Measurements from ENCODE around the gene RNPEP.
"Not testable (repeated sequence)": the region's sequence is repeated elsewhere in the genome, so short reads cannot be mapped to it uniquely, and the experiment has no call there.

The RNPEP gene

DNA sequence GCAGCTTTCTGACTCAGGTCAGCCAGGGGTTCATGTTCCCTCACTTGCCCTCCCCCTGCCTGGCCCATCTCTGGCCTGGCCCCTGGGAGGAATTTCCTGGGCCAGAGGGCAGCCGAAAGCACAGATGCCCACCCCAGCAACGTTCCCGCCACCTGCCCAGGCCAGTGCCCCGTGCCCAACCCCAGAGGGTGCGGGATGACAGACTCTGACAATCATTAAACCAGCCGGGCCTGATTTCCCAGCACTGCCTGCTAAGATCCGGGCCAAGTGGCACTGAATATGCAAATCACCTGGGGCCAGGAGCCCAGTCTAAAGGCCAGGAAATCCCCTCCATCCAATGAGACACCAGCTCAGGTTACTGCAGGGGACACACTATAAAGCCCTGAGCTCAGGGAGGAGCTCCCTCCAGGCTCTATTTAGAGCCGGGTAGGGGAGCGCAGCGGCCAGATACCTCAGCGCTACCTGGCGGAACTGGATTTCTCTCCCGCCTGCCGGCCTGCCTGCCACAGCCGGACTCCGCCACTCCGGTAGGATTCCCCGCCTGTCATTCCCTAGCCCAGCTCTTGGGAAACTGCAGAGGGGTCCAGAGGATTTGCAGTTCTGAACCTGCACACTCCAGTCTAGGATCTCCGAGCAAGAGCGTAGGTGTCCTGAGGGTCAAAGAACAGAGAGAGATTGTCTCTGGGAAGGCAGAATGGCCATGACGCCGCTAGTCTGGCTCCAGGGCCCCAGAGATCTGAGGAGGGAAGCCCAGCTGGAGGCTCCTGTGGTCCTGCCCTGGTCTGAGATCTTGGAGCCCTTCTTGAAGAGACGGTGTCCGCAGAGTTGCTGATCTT, 27.9 kb downstream of the RNPEP start, which contains the start of gene ELF3:
Gene ELF3, plus strand, starts transcription at position 408 of the 836 bp plus-strand sequence. CDS start 550 bp downstream, outside the sequence.
- DNase-seq (ENCODE audit: low read depth, low spot score), result peak; percentile 35

DNA sequence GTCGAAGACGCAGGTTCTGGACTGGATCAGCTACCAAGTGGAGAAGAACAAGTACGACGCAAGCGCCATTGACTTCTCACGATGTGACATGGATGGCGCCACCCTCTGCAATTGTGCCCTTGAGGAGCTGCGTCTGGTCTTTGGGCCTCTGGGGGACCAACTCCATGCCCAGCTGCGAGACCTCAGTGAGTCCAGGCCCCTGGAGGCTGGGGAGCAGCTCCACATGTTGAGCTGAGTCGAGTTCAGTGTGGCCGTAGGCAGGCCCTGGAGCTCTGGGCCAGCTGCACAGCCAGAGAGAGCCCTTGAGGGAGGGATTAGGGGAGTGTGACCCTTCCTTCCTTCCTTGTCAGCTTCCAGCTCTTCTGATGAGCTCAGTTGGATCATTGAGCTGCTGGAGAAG, 29.5 kb downstream of the RNPEP start:
- DNase-seq (ENCODE audit: low read depth, low spot score), result no peak

DNA sequence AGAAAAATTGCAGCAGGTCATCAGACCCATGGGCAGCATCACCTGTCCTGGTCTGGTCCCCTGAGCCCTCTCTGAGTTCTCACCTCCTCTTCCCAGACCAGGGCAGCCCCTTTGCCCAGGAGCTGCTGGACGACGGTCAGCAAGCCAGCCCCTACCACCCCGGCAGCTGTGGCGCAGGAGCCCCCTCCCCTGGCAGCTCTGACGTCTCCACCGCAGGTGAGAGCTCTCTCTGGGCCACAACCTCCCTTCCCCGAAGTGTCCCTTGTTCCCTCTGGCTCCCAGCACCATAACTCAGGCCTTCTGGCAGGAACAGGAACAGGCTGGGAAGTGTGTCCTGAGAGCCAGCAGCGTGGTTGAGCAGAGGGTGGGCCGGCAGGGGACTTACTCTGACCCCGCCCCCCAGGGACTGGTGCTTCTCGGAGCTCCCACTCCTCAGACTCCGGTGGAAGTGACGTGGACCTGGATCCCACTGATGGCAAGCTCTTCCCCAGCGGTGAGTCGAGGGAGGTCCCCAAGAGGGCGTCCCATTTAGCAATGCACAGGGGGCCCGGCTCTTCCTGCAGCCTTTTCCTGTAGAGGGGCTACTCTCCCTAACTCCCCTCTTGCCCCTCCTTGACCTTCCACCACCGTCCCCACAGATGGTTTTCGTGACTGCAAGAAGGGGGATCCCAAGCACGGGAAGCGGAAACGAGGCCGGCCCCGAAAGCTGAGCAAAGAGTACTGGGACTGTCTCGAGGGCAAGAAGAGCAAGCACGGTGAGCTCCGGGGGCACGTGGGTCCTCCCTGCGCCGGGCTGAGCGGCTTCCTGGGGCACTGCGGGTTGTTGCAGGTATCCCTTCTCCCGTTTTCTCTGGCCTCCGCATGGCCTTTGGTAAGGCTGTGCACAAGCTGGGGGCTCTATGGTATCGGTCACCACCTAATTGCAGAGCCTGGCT, 30.4 kb downstream of the RNPEP start:
- DNase-seq (ENCODE audit: low read depth, low spot score), result no peak

DNA sequence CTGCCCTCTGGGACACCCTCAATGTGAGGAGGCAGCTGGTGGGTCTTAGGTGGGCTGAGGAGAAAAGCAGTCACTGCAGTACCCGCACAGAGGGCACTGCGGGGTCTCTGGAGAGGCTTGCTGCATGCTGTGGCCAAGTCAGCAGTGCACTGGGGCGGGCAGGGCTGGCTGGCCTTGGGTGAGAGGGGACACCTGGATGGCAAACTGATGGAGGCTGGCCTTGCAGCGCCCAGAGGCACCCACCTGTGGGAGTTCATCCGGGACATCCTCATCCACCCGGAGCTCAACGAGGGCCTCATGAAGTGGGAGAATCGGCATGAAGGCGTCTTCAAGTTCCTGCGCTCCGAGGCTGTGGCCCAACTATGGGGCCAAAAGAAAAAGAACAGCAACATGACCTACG, 31.2 kb downstream of the RNPEP start:
- DNase-seq (ENCODE audit: low read depth, low spot score), result no peak

DNA sequence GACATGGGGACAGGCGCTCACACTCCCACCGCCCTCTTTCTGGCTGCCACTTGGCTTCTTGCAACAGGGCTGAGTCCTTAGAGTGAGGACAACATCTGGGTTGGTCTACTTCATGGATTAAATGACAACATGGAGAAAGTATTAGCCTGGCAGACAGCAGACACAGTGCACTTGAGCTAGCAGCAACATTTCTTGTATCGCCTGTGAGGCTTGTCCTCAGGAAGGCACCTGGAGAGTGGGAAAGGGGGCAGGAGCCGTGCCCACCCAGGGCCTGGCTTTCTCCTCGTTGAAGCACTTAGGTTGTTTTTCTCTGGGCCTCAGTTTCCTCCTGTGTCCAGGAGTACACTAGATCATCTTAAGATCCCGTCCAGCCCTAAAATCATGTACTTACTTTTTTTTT, 31.6 kb downstream of the RNPEP start:
- no peak for DNase-seq (ENCODE audit: low read depth, low spot score)

DNA sequence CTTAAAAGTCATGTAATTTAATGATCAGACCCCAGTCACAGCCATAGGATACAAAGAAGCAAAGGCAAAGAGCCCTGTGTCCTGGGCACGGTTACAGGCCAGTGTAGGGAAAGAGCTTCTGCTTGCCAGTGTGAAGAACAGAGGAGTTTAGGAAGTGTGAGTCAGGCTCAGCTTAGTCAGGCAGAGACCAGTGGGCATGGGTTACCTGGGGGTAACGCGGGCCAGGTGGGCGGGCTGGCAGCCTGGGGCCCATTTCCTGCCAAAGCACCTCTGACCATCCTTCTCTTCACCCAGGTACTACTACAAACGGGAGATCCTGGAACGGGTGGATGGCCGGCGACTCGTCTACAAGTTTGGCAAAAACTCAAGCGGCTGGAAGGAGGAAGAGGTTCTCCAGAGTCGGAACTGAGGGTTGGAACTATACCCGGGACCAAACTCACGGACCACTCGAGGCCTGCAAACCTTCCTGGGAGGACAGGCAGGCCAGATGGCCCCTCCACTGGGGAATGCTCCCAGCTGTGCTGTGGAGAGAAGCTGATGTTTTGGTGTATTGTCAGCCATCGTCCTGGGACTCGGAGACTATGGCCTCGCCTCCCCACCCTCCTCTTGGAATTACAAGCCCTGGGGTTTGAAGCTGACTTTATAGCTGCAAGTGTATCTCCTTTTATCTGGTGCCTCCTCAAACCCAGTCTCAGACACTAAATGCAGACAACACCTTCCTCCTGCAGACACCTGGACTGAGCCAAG, 32.6 kb downstream of the RNPEP start:
- no peak for DNase-seq (ENCODE audit: low read depth, low spot score)

DNA sequence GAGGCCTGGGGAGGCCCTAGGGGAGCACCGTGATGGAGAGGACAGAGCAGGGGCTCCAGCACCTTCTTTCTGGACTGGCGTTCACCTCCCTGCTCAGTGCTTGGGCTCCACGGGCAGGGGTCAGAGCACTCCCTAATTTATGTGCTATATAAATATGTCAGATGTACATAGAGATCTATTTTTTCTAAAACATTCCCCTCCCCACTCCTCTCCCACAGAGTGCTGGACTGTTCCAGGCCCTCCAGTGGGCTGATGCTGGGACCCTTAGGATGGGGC, 33.2 kb downstream of the RNPEP start:
- no peak for DNase-seq (ENCODE audit: low read depth, low spot score)

DNA sequence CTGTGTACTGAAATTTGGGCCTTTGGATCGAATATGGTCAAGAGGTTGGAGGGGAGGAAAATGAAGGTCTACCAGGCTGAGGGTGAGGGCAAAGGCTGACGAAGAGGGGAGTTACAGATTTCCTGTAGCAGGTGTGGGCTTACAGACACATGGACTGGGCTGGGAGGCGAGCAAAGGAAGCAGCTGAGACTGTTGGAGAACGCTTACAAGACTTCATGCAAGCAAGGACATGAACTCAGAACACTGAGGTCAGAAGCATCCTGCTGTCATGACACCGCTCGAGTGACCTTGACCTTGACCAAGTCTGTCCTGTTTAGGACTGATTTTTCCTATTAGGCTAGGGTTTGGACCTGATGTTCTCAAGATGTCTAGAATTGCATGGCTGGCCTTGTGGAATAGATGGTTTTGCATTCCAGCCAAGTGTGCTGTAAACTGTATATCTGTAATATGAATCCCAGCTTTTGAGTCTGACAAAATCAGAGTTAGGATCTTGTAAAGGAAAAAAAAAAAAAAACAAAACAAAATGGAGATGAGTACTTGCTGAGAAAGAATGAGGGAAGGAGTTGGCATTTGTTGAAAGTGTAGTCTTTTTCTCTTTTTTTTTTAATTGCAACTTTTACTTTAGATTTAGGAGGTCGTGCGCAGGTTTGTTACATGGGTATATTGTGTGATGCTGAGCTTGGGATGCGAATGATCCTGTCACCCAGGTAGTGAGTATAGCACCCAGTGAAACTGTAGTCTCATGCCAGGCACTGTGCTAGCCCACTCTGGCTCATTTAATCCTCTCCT, 33.8 kb downstream of the RNPEP start:
- no peak for DNase-seq (ENCODE audit: low read depth, low spot score)

DNA sequence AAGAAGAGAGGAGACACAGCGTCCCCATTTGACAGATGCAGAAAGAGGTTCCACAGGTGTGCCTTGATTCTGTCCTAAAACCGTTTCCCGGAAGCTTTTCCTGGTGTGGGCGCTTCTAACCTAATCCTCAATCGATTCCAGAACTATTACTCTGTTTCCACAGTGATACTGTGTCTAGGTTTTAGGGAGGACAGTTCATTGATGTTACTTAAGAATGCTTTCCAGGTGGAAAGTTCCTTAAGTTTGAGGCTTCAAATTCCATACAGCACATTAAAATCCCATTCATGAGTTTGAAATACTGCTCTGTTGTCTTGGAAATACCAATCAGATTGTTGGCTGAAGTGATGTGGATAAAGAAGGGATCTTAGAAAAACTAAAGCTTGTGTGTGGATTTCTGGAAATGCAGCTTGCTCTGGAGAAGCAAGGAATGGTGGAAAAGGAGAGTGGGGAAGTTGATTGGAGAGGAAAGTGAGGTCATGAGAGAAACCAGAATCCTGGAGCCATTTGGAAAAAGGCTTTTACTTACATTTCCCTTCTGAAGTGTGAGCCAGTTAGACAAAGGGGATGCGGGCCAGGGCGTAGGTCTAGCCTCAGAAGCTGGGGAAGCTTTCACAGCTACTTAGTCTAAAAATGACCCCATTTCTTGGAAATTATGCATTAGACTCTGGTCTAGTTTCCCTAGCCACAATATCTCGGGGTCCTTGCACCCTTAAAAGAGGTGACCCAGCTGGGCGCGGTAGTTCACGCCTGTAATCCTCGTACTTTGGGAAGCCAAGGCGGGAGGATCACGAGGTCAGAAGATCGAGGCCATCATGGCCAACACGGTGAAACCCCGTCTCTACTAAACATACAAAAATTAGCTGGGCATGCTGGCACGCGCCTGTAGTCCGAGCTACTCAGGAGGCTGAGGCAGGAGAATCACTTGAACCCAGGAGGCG, 34.6 kb downstream of the RNPEP start:
- no peak for DNase-seq (ENCODE audit: low read depth, low spot score)

DNA sequence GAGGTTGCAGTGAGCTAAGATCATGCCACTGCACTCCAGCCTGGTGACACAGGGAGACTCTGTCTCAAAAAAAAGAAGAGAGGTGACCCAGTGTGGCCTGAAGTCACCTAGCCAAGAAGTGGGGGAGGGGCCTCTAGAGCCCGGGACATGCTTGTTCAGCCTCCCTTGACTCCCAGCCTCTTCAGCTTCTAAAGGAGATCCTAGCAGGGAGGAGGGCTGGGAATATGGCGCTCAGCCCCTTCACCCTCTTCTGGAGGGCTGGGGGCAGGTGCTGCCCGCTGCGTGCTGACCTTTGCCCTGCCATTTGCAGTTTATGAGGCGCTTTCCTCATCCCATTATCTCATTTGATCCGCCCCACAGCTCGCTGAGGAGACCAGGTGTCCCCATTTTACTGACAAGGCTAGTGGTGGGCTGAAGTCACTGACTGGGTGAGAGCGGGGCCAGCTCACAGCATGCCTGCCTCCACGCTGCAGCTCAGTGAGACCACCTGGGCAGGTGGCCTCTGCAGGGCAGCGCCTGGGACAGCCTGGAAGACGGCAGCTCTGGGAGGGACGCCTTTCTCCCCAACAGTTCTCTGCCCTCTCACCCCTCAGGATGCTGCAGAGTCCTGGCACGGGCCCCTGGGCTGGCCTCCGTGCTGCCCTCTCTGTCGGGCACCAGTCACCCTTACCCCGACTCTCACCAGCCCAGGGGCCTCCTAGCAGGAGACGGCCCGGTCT, 35.5 kb downstream of the RNPEP start:
- no peak for DNase-seq (ENCODE audit: low read depth, low spot score)

DNA sequence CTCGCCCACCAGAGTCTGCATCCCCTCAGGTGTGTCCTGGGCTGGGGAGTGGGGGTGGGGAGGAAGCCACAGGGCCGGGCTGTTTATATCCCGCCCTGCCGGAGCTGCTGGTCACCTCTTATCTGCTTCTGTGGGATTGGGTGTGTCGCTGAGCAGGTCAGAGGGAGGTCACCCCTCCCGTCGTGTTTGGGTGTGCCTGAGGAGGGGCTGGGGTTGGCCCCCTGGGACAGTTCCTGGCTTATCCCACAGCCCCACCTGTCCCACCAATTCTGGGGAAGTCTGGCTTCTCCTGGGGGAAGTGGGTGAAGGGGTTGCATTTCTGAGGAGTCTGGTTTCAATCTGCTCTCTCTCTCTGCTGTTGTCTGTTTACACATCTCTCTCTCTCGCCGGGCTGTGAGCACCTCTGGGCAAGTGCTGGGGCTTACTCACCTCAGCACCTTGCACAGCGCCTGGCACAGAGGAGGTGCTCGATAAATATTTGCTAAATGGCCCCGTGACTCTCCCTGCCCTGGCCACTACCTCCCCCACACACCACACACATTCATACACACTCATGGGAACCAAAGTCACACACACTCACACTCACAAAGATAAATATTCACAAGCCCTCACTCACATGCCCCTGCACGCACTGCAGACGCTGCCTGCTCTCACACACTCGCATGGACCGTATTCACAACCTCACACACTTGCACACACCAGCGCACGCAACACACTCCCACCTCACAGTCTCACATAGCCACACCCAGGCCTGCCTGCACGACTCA, 36.2 kb downstream of the RNPEP start:
- DNase-seq (ENCODE audit: low read depth, low spot score), result peak; percentile 15

DNA sequence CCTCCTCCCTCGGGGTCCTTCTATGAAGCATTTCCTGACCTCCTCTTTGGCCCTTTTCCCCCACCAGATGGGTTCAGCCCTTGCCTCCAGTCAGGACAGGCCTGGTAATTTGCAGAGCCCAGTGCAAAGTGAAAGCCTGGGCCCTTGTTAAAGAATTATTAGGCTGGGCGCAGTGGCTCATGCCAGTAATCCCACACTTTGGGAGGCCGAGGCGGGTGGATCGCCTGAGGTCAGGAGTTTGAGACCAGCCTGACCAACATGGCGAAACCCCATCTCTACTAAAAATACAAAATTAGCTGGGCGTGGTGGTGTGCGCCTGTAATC, 36.7 kb downstream of the RNPEP start:
- DNase-seq (ENCODE audit: low read depth, low spot score), result not testable (repeated sequence)

DNA sequence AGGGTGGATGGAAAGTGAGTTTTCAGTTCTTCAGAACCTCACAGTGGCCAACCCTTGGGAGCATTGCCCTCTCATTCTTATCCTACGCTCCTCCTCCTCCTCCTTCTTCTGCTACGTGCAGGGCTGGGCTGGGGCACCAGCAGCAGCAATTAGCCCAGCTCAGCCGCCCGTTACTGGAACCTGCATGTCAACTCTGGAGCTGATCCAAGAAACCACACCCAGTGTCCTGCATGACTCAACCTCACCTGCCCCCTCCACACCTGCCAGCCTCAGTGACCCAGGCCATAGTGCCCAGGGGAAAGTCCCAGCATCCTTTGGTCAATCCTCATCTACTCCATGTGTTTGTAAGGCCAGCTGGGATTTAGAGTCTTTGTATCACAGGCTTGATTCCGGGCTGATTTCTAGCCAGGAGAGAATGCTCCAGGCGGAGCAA, 40.6 kb downstream of the RNPEP start:
- DNase-seq (ENCODE audit: low read depth, low spot score), result no peak

DNA sequence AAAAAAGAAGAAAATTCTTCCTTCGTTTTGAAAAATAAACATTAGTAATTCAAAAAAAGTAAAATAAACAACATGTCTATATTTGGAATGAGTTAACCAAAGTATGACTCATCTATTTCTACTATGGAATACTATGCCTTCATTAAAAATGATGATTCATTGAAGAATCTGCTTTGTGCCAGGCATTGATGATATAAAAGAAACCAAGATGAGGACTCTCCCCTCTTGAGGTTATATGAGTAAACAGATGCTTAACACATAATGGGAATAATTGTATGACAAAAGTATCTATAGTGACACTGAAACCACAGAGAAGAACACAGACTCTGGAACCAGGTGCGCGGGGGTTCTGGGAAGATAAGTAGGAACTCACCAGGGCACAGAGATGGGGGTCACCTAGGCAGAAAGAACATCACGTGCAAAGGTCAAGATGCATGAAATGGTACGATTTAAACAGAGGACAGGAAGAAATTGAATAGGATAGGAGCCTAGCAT, 46.8 kb downstream of the RNPEP start:
- DNase-seq (ENCODE audit: low read depth, low spot score), result peak; percentile 58

DNA sequence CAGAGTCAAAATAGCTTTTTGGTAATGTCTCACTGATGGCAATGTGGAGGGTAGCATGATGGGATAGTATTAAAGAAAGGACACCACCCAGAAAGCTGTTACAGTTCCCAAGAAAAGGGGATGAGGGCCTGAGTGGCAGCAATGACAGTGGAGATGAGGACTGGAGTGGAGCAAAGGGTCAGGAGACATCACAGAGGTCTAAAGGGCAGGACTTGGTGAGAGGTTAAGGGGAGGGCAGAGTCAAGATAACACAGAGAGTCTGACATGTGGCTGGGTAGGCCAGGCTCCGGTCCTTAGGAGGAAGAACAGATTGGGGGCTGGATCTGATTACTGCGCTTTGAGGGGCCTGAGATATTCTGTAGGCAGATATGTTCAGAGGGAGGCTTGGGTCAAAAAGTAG, 47.3 kb downstream of the RNPEP start:
- DNase-seq (ENCODE audit: low read depth, low spot score), result no peak

DNA sequence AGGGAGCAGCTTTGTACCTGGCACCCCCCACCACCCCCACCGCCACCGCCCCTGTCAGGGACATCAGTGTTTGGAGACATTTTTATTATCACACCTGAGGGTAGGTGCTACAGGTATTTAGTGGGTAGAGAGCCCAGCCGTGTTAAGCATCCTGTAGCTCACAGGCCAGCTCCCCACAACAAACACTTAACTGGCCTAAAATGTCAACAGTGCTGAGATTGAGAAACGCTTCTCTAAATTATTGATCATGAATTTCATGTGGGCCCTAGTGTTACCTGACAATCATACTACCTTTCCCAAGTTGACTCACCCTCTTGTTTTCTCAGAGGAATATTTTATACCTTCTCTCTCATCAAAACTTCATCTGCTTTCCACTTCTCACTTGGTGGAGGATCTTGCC, 49.3 kb downstream of the RNPEP start:
- DNase-seq (ENCODE audit: low read depth, low spot score), result no peak

DNA sequence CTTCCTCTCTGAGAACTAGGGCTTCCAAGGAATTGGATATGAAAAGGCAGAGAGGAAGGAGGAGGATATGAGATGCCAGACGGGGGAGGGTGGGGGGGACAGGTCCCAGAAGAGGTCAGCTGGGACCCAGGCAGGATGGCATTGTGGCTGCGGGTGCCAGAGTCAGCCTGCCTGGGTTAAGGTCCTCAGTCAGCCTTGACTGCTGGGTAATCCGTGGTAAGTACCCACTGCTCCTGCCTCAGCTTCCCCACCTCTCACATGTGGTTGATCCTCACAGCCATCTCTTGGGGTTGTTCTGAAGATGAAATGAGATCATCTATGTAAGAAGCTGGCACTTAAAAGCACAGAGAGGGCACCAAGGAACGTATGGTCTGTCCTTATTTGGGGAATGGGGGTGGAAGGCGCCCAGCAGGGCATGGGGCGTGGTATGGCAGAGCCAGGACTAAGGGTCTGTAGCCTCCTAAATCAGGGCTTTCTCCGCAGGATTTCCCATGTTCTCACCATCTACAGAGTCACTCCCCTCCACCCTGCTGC, 51.8 kb downstream of the RNPEP start:
- no peak for DNase-seq (ENCODE audit: low read depth, low spot score)

DNA sequence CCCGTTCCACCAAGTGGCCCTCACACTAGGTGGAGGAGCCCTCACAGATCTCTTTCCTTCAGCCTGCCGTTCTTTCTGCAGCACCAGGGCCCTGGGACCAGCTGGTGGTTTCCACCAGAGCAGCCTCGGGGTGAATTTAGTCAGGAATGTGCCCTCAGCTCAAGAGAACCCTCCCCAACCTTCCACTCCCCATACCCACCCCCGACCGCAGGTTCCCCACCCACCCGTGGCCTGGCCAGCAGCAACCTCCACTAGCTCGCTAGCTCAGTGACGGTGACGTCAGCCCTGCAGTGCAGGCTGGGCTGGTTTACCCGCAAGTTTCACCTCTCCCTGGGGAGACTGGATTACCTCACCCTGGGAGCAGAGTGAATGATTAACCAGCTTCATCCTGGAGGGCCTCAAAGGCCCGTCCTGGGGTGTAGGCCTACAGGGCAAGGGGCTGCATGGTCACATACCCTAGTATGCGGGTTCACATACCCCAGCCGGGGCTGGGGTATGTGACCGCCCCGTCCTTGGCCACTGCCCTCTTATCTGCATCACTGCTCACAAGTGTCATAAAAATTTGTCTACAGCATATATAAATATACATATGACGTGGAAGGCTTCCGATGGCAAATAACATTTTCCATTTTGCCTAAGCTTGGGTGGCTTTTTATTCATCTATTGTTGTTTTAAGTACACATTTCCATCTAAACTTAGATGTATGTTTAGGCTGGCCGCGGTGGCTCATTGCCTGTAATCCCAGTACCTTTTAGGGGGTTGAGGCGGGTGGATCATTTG, 52.4 kb downstream of the RNPEP start:
- peak; percentile 95 for DNase-seq (ENCODE audit: low read depth, low spot score)
